Osteoblast (primary cell): ENCODE measurements around the gene SND1. TPM values are rescaled to one million over a fixed set of nuclear protein-coding genes. Genes with fewer than 3 reads are reported as not detected.

Experiments
- DNase-seq: peaks from one replicate; pipeline ENCODE4 v3.0.0; 2011; ENCODE audit warnings: low spot score, mixed read lengths; ENCODE audit not compliant: insufficient read length; ENCODE audit errors: missing footprints
- H2AFZ ChIP-seq: 2 replicates; pipeline ENCODE4 v1.6.0; 2011; ENCODE audit warnings: mild to moderate bottlenecking, low read length
- H3K27ac ChIP-seq: 2 replicates; pipeline ENCODE4 v1.5.1; 2011; ENCODE audit warnings: mild to moderate bottlenecking, low read depth, low read length, moderate library complexity
- H3K27me3 ChIP-seq: 2 replicates; pipeline ENCODE4 v1.6.0; 2012; ENCODE audit warnings: mild to moderate bottlenecking, control low read depth, inconsistent platforms, low read length, moderate library complexity; ENCODE audit not compliant: insufficient read depth
- H3K36me3 ChIP-seq: 2 replicates; pipeline ENCODE4 v1.5.1; 2011; ENCODE audit warnings: mild to moderate bottlenecking, low read length, control low read depth, moderate library complexity; ENCODE audit not compliant: insufficient read depth
- H3K4me1 ChIP-seq: 2 replicates; pipeline ENCODE4 v1.5.1; 2011; ENCODE audit warnings: mild to moderate bottlenecking, low read length, control low read depth, moderate library complexity; ENCODE audit not compliant: insufficient read depth
- H3K4me2 ChIP-seq: 2 replicates; pipeline ENCODE4 v1.6.0; 2011; ENCODE audit warnings: mild to moderate bottlenecking, low read length; ENCODE audit not compliant: insufficient read depth
- H3K4me3 ChIP-seq: fragments of 200-600 bp; sonication (generic); 3 replicates; pipeline ENCODE4 v1.5.1; 2012; ENCODE audit warnings: mild to moderate bottlenecking, low read length, inconsistent platforms; ENCODE audit not compliant: insufficient read depth
- H3K79me2 ChIP-seq: 2 replicates; pipeline ENCODE4 v1.6.0; 2012; ENCODE audit warnings: mild to moderate bottlenecking, low read length, control low read depth, inconsistent platforms; ENCODE audit not compliant: insufficient read depth
- H3K9me3 ChIP-seq: 2 replicates; pipeline ENCODE4 v1.5.1; 2011; ENCODE audit warnings: low read depth, low read length, control low read depth
- H4K20me1 ChIP-seq: 2 replicates; pipeline ENCODE4 v1.6.0; 2012; ENCODE audit warnings: mild to moderate bottlenecking, low read length, control low read depth; ENCODE audit not compliant: insufficient read depth
- CTCF ChIP-seq: IDR thresholded peaks from 2 replicates; pipeline ENCODE4 v1.5.1; 2011; ENCODE audit warnings: mild to moderate bottlenecking, low read depth, low read length, moderate library complexity; ENCODE audit errors: extremely low read depth
- total RNA-seq: library from RNA; depleted of rRNA; stranded (reverse); fragments of >200 nt; gene quantifications from 2 replicates; pipeline ENCODE4 v1.2.3, GENCODE V29; 2012

The SND1 gene
- total RNA-seq, 1 donor = 257 TPM

- Histone ChIP-seq H3K27ac (peak overlapping the region; percentile 2), H3K9me3 (no peaks in the 10 kb centered on the region), H2AFZ (peak overlapping the region; percentile 97), H3K27me3 (peaks cover 80% of the 10 kb centered on the region), H3K4me1 (peaks cover 14% of the 10 kb centered on the region), H4K20me1 (no peaks in the 10 kb centered on the region), H3K4me3 (peak overlapping the region; percentile 79), H3K79me2 (no peaks in the 10 kb centered on the region), H3K36me3 (no peaks in the 10 kb centered on the region), H3K4me2 (peak overlapping the region; percentile 92)
- TF ChIP-seq CTCF = peak; percentile 52
- peak; percentile 97 for DNase-seq
Observed at GRCh38 chr7:128135515-128136214, 483.7 kb downstream of the SND1 start.

GRCh38 chr7:128136215-128136597 lies 484.2 kb downstream of the SND1 start:
- H3K4me3 ChIP-seq = peak overlapping the region; percentile 79
- no peak for DNase-seq
- H3K79me2 ChIP-seq = no peaks in the 10 kb centered on the region
- TF ChIP-seq CTCF = no peak
- H3K4me2 ChIP-seq = peak overlapping the region; percentile 92
- H4K20me1 ChIP-seq = no peaks in the 10 kb centered on the region
- peak overlapping the region; percentile 97 for H2AFZ ChIP-seq
- no peaks in the 10 kb centered on the region for H3K9me3 ChIP-seq
- H3K4me1 ChIP-seq = peaks cover 14% of the 10 kb centered on the region
- peaks cover 80% of the 10 kb centered on the region for H3K27me3 ChIP-seq
- H3K27ac ChIP-seq = peak overlapping the region; percentile 2
- H3K36me3 ChIP-seq = no peaks in the 10 kb centered on the region

- H3K4me3 ChIP-seq = no peak overlapping the region
- no peak overlapping the region for H2AFZ ChIP-seq
- no peak overlapping the region for H3K27ac ChIP-seq
- H3K4me1 ChIP-seq = peaks cover 14% of the 10 kb centered on the region
- no peaks in the 10 kb centered on the region for H3K79me2 ChIP-seq
- no peak overlapping the region for H3K4me2 ChIP-seq
- no peaks in the 10 kb centered on the region for H3K36me3 ChIP-seq
- no peaks in the 10 kb centered on the region for H4K20me1 ChIP-seq
- peak; percentile 80 for DNase-seq
- no peaks in the 10 kb centered on the region for H3K9me3 ChIP-seq
- no peak for TF ChIP-seq CTCF
- H3K27me3 ChIP-seq = peaks cover 80% of the 10 kb centered on the region
Observed at GRCh38 chr7:128137181-128137580, 485.2 kb downstream of the SND1 start.

- Histone ChIP-seq H3K4me1 (peaks cover 14% of the 10 kb centered on the region), H2AFZ (no peak overlapping the region), H3K36me3 (no peaks in the 10 kb centered on the region), H3K79me2 (no peaks in the 10 kb centered on the region), H3K27me3 (peaks cover 70% of the 10 kb centered on the region), H3K9me3 (no peaks in the 10 kb centered on the region), H3K4me2 (no peak overlapping the region), H3K27ac (no peak overlapping the region), H4K20me1 (no peaks in the 10 kb centered on the region), H3K4me3 (no peak overlapping the region)
- TF ChIP-seq CTCF = no peak
- DNase-seq = no peak
Observed at GRCh38 chr7:128139406-128139805, 487.4 kb downstream of the SND1 start.
